Breast epithelium (tissue), 4 donors: ENCODE data around the gene LEPR. TPM values are rescaled to one million over a fixed set of nuclear protein-coding genes. Genes with fewer than 3 reads are reported as not detected.

Experiments
- DNase-seq, 2 donors: peaks; one replicate each; pipeline ENCODE4 v3.0.0-alpha.2; 2019; ENCODE audit warnings: low spot score in 2 of 2
- H3K27ac ChIP-seq, 2 donors: fragments of 200-600 bp; sonication (generic) in 1 of 2; one replicate each; pipeline ENCODE4 v1.5.1; 2016 to 2019; ENCODE audit warnings: mild to moderate bottlenecking in 1 of 2
- H3K27me3 ChIP-seq, 2 donors: fragments of 200-600 bp; sonication (generic) in 1 of 2; one replicate each; pipeline versions ENCODE4 v1.5.1 to v1.6.0; 2017 to 2019; ENCODE audit warnings: control low read depth in 1 of 2, mild to moderate bottlenecking in 1 of 2
- H3K36me3 ChIP-seq: fragments of 200-600 bp; one replicate; pipeline ENCODE4 v1.5.1; 2019
- H3K4me1 ChIP-seq, 2 donors: fragments of 200-600 bp; sonication (generic); one replicate each; pipeline ENCODE4 v1.5.1; 2016 to 2019; ENCODE audit warnings: control low read depth in 1 of 2
- H3K4me3 ChIP-seq, 3 donors: fragments of 200-600 bp; sonication (generic); 1 replicate in 2 of 3; 2 replicates in 1 of 3; pipeline ENCODE4 v1.5.1; 2016 to 2019; ENCODE audit warnings: mild to moderate bottlenecking in 3 of 3, moderate library complexity in 2 of 3
- H3K9me3 ChIP-seq, 2 donors: fragments of 200-600 bp; sonication (generic) in 1 of 2; one replicate each; pipeline ENCODE4 v1.5.1; 2016 to 2019; ENCODE audit warnings: control low read depth in 1 of 2
- POLR2A ChIP-seq: fragments of 450-650 bp; IDR thresholded peaks from one replicate; pipeline ENCODE4 v1.6.1; 2016; ENCODE audit warnings: antibody characterized with exemption, mild to moderate bottlenecking, moderate library complexity
- POLR2AphosphoS5 ChIP-seq, 3 donors: sonication (generic); formaldehyde crosslinking; IDR thresholded peaks; one replicate each; pipeline ENCODE4 v1.6.1; 2017; ENCODE audit warnings: antibody characterized with exemption in 3 of 3
- intact Hi-C: fragments of 100-400 bp; cut with DNase I; formaldehyde crosslinking; loops from one replicate; pipeline ENCODE4 v1.15.1; 2023; ENCODE audit warnings: low total_unique reads
- total RNA-seq, 3 donors: library from RNA; depleted of rRNA; stranded (reverse); fragments of >200 nt; gene quantifications; one replicate each; pipeline ENCODE4 v1.1.0, GENCODE V29; 2016
- TF ChIP-seq, protein P1 (sequence below), 3 donors: fragments of 450-650 bp; IDR thresholded peaks; one replicate each; pipeline ENCODE4 v1.5.1; 2016 to 2017; ENCODE audit warnings: antibody characterized with exemption in 3 of 3, mild to moderate bottlenecking in 3 of 3, moderate library complexity in 3 of 3

The LEPR gene
- total RNA-seq, 3 donors from 2014 or later, result 23.3 to 49.5 (median 23.5) TPM

DNA sequence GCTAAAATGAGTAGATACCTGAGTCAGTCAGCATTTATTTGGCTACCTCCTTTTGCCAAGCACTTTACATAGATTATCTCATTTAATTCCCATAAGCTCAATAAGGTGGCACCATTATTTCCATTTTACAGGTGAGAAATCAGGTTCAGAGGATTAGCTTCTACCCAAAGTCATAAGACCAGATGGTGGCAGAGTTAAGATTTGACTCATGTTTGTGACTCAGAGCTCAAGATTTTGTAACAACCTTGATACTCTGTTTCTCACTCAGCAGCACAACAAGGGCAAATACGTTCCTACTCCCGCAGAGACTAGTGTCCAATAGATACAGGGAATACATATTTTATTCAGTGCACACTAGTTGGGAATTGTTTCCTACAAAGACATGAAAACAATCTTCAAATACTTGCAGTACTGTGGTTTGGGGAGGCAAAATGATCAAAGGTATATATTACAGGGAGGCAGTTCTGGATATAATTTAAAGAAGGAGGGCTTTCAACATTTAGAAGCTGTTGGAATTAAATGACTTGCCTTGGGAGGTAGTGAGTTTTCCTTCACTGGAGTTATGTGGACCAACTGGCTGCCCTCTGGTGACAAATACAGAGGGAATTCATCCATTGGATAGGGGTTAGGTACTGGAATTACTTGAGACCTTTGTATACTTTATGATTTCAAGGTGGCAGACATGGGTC, 3.6 kb downstream of the LEPR start:
- intact Hi-C loops, result no loop called here
- H3K27ac ChIP-seq, result peak overlapping the region; percentile 53 to 64

DNA sequence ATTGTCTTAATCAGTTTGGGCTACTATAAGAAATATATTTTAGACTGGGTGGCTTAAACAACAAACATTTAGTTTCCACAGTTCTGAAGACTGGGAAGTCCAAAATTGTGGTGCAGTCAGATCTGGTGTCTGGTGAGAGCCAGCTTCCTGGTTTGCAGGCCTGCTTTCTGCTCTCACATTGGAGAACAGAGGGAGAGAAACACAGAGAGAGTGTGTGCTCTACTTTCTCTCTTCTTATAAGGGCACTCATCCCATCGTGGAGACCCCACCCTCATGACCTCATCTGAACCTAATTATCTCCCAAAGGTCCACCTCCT, 4.1 kb downstream of the LEPR start:
- Histone ChIP-seq H3K36me3 (peaks cover 4% of the 10 kb centered on the region), H3K27me3 (no peaks in the 10 kb centered on the region), H3K27ac (peak overlapping the region; percentile 53 to 64), H3K9me3 (no peaks in the 10 kb centered on the region), H3K4me3 (no peak overlapping the region), H3K4me1 (peaks cover 0 to 24% of the 10 kb centered on the region in 2 donors)
- DNase-seq, result no peak
- no peak for TF ChIP-seq POLR2AphosphoS5 (IDR thresholded peaks at IDR 0.05)
- TF ChIP-seq, protein P1, sequence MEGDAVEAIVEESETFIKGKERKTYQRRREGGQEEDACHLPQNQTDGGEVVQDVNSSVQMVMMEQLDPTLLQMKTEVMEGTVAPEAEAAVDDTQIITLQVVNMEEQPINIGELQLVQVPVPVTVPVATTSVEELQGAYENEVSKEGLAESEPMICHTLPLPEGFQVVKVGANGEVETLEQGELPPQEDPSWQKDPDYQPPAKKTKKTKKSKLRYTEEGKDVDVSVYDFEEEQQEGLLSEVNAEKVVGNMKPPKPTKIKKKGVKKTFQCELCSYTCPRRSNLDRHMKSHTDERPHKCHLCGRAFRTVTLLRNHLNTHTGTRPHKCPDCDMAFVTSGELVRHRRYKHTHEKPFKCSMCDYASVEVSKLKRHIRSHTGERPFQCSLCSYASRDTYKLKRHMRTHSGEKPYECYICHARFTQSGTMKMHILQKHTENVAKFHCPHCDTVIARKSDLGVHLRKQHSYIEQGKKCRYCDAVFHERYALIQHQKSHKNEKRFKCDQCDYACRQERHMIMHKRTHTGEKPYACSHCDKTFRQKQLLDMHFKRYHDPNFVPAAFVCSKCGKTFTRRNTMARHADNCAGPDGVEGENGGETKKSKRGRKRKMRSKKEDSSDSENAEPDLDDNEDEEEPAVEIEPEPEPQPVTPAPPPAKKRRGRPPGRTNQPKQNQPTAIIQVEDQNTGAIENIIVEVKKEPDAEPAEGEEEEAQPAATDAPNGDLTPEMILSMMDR (IDR thresholded peaks at IDR 0.05), result no peak
- no peak for TF ChIP-seq POLR2A
- intact Hi-C loops, result no loop called here

More for the DNA sequence above, 3.6 kb downstream of the LEPR start:
- H3K4me1 ChIP-seq, result peaks cover 0 to 24% of the 10 kb centered on the region in 2 donors
- H3K36me3 ChIP-seq, result peaks cover 4% of the 10 kb centered on the region
- no peaks in the 10 kb centered on the region for H3K9me3 ChIP-seq
- no peaks in the 10 kb centered on the region for H3K27me3 ChIP-seq
- TF ChIP-seq POLR2AphosphoS5 (IDR thresholded peaks at IDR 0.05), result no peak
- no peak for TF ChIP-seq POLR2A
- TF ChIP-seq, protein P1 (IDR thresholded peaks at IDR 0.05), result no peak
- H3K4me3 ChIP-seq, result peak overlapping the region in 1 of 3 donors; percentile 4
- no peak for DNase-seq

DNA sequence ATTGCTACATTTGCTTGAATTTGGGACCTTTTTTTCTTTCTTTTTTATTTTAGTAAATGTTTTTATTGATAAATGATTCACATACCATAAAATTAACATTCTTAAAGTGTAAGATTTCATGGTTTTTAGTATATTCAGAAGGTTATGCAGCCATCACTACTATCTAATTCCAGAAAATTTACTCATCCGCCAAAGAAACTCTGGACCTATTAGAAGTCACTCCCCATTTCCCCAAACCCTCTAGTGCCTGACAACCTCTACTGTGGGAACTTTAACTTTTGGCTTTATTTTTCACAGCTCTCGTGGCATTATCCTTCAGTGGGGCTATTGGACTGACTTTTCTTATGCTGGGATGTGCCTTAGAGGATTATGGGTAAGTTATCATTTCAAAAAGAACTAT, 4.5 kb downstream of the LEPR start:
- H3K36me3 ChIP-seq, result peaks cover 4% of the 10 kb centered on the region
- no peaks in the 10 kb centered on the region for H3K9me3 ChIP-seq
- peak overlapping the region in 1 of 2 donors; percentile 64 for H3K27ac ChIP-seq
- no peaks in the 10 kb centered on the region for H3K27me3 ChIP-seq
- no peak overlapping the region for H3K4me3 ChIP-seq
- intact Hi-C loops, result no loop called here
- no peak for TF ChIP-seq POLR2A
- TF ChIP-seq, protein P1 (IDR thresholded peaks at IDR 0.05), result no peak
- no peak for TF ChIP-seq POLR2AphosphoS5 (IDR thresholded peaks at IDR 0.05)
- peaks cover 0 to 24% of the 10 kb centered on the region in 2 donors for H3K4me1 ChIP-seq
- no peak for DNase-seq

DNA sequence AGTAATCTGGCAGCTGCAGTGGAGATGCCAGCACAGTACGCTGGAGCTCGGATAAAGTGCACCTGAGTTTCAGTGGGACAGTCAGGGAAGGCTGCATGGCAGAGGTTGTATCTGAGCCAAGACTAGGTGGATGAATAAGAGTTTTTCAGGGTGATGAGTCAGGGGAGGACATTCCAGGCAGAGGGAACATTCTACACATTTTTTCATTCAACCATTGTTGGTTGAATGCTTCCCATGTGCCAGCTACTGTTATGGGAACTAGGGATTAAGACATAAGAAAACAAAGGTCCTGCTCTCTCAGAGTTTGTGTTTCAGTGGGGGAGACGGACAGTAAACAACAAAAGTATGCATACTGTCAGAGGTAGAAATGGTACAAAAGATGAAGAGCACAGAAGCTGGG, 5.2 kb downstream of the LEPR start:
- intact Hi-C loops, result no loop called here
- Histone ChIP-seq H3K4me3 (no peak overlapping the region), H3K9me3 (no peaks in the 10 kb centered on the region), H3K36me3 (peaks cover 4% of the 10 kb centered on the region), H3K4me1 (peaks cover 0 to 26% of the 10 kb centered on the region in 2 donors), H3K27ac (peak overlapping the region; percentile 22 to 64), H3K27me3 (no peaks in the 10 kb centered on the region)
- TF ChIP-seq POLR2AphosphoS5 (IDR thresholded peaks at IDR 0.05) (no peak), POLR2A (no peak)
- TF ChIP-seq, protein P1 (IDR thresholded peaks at IDR 0.05), result no peak
- DNase-seq, result no peak

DNA sequence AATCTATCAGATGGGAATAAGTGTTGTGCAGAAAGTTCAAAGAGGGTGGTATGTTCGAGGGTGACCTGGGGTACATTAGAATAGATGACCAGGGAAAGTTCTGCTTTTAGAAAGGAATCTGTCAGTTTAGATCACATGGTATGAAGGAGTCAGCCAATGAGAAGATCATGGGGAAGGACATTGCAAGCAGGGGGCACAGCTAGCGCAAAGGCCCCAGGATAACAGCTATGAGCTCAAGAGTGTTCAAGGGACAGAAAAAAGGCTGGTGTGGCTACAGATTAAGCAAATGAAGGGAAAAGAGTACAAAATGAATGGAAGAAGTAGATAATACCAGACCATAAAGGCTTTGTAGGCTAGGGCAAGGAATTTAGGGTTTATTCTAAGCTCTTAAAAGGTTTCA, 8.6 kb downstream of the LEPR start:
- Histone ChIP-seq H3K4me3 (no peak overlapping the region), H3K27ac (peak overlapping the region; percentile 76 to 77), H3K36me3 (peaks cover 4% of the 10 kb centered on the region), H3K9me3 (no peaks in the 10 kb centered on the region), H3K4me1 (peaks cover 0 to 3% of the 10 kb centered on the region in 2 donors), H3K27me3 (no peaks in the 10 kb centered on the region)
- intact Hi-C loops, result no loop called here
- DNase-seq, result no peak
- TF ChIP-seq POLR2A, result no peak
- TF ChIP-seq, protein P1 (IDR thresholded peaks at IDR 0.05), result no peak
- TF ChIP-seq POLR2AphosphoS5 (IDR thresholded peaks at IDR 0.05), result no peak
